HCT116 (cell line): Measurements from ENCODE around the gene DRC7. TPM values are rescaled to one million over a fixed set of nuclear protein-coding genes. Genes with fewer than 3 reads are reported as not detected.

ENCODE experiments used
- ATAC-seq: fragments of 200-7000 bp; cut with Tn5 transposase; 2 replicates; pipeline ENCODE4 v1.9.1; 2020; ENCODE audit warnings: mild to moderate bottlenecking, moderate library complexity
- BruUV-seq: library from RNA; stranded (reverse); fragments of 400-500 nt; replicated peaks from 2 replicates; lab custom pipeline; 2021; lab: Mats Ljungman, UMichigan
- CTCF ChIA-PET: fragments of 300-600 bp; sonication (Branson Sonifier 250); formaldehyde crosslinking; loops from one replicate; lab custom pipeline; 2021; ENCODE audit warnings: antibody characterized with exemption; lab: Charles Lee
- POLR2A ChIA-PET: fragments of 300-600, 350-600 bp; sonication (Branson Sonifier 250); formaldehyde crosslinking; loops from one replicate; lab custom pipeline; 2021; ENCODE audit warnings: antibody characterized with exemption; lab: Charles Lee
- RAD21 ChIA-PET, 2 experiments: fragments of 300-600 bp; sonication (Branson Sonifier 250); formaldehyde crosslinking; loops; one replicate each; lab custom pipeline; 2023; ENCODE audit warnings: low total read pairs in 2 of 2; ENCODE audit not compliant: uncharacterized antibody in 2 of 2, unreplicated experiment in 2 of 2, low non-redundant PET in 1 of 2; lab: Charles Lee
- DNase-seq: peaks from one replicate; pipeline ENCODE4 v3.0.0-alpha.2; 2010; ENCODE audit warnings: low read depth, low spot score
- H2AFZ ChIP-seq: fragments of 200-600 bp; shearing (Covaris generic), sonication (generic); 2 replicates; pipeline ENCODE4 v1.6.1; 2017; ENCODE audit warnings: low read depth, mixed run types, mixed read lengths, antibody characterized with exemption, low read length; ENCODE audit not compliant: poor library complexity, severe bottlenecking
- H3K27ac ChIP-seq: 2 replicates; pipeline ENCODE4 v1.5.1; 2012; ENCODE audit warnings: low read depth, low read length
- H3K27me3 ChIP-seq: fragments of 200-600 bp; sonication (generic); 2 replicates; pipeline ENCODE4 v1.6.1; 2016; ENCODE audit warnings: mixed run types, low read length, mixed read lengths; ENCODE audit not compliant: insufficient read depth
- H3K36me3 ChIP-seq, 2 experiments: fragments of 200-500 bp in 1 of 2; fragments of 200-600 bp in 1 of 2; sonication (Bioruptor generic) in 1 of 2; sonication (generic) in 1 of 2; 2 replicates each; pipeline versions ENCODE4 v1.5.1 to v1.6.1; 2014 to 2016; ENCODE audit warnings: low read length in 2 of 2, inconsistent platforms in 1 of 2, mixed read lengths in 1 of 2, mixed run types in 1 of 2; ENCODE audit not compliant: insufficient read depth in 2 of 2, control insufficient read depth in 1 of 2
- H3K4me1 ChIP-seq, 2 experiments: fragments of 200-600 bp in 1 of 2; sonication (generic) in 1 of 2; 2 replicates each; pipeline versions ENCODE4 v1.5.1 to v1.6.1; 2012 to 2017; ENCODE audit warnings: low read length in 2 of 2, inconsistent platforms in 1 of 2, mild to moderate bottlenecking in 1 of 2, mixed read lengths in 1 of 2, mixed run types in 1 of 2, moderate library complexity in 1 of 2; ENCODE audit not compliant: insufficient read depth in 2 of 2, control insufficient read depth in 1 of 2
- H3K4me2 ChIP-seq: fragments of 200-600 bp; sonication (generic); 2 replicates; pipeline ENCODE4 v1.6.1; 2017; ENCODE audit warnings: mixed run types, low read length, mixed read lengths
- H3K4me3 ChIP-seq, 2 experiments: fragments of 200-600 bp in 1 of 2; sonication (generic) in 1 of 2; replicated peaks in 1 of 2; 2 replicates each; pipeline ENCODE4 v1.5.1; 2011 to 2016; ENCODE audit warnings: low read length in 2 of 2, control low read depth in 1 of 2, low read depth in 1 of 2, mild to moderate bottlenecking in 1 of 2, mixed read lengths in 1 of 2, mixed run types in 1 of 2
- H3K79me2 ChIP-seq: fragments of 200-600 bp; sonication (generic); 2 replicates; pipeline ENCODE4 v1.6.1; 2017; ENCODE audit warnings: mild to moderate bottlenecking, mixed run types, low read length, moderate library complexity, mixed read lengths; ENCODE audit not compliant: insufficient read depth
- H3K9ac ChIP-seq: fragments of 200-600 bp; sonication (generic); 2 replicates; pipeline ENCODE4 v1.6.1; 2016; ENCODE audit warnings: low read length, mixed read lengths
- H3K9me2 ChIP-seq: fragments of 200-600 bp; sonication (generic), shearing (Covaris generic); 2 replicates; pipeline ENCODE4 v1.6.1; 2017; ENCODE audit warnings: mixed run types, mild to moderate bottlenecking, moderate library complexity; ENCODE audit not compliant: insufficient read depth
- H3K9me3 ChIP-seq, 2 experiments: fragments of 200-500 bp in 1 of 2; fragments of 200-600 bp in 1 of 2; sonication (Bioruptor generic) in 1 of 2; sonication (generic) in 1 of 2; 2 replicates each; pipeline ENCODE4 v1.6.1; 2014 to 2017; ENCODE audit warnings: low read length in 2 of 2, mixed read lengths in 2 of 2, inconsistent platforms in 1 of 2, low read depth in 1 of 2, mild to moderate bottlenecking in 1 of 2, mixed run types in 1 of 2, moderate library complexity in 1 of 2; ENCODE audit not compliant: control insufficient read depth in 1 of 2, insufficient read depth in 1 of 2
- H4K20me1 ChIP-seq: fragments of 200-600 bp; sonication (generic), shearing (Covaris generic); 2 replicates; pipeline ENCODE4 v1.6.1; 2017; ENCODE audit warnings: mixed run types, mild to moderate bottlenecking, moderate library complexity; ENCODE audit not compliant: insufficient read depth
- CEBPB ChIP-seq: IDR thresholded peaks from 2 replicates; pipeline ENCODE4 v1.6.1; 2012; ENCODE audit warnings: low read depth
- EGR1 ChIP-seq: IDR thresholded peaks from 2 replicates; pipeline ENCODE4 v1.6.1; 2012; ENCODE audit warnings: low read depth
- EZH2 ChIP-seq: fragments of 200-600 bp; sonication (generic); IDR thresholded peaks from 2 replicates; pipeline ENCODE4 v1.6.1; 2017; ENCODE audit warnings: antibody characterized with exemption, mixed run types
- FOSL1 ChIP-seq: IDR thresholded peaks from 2 replicates; pipeline ENCODE4 v1.6.1; 2012; ENCODE audit warnings: low read depth
- JUND ChIP-seq: IDR thresholded peaks from 2 replicates; pipeline ENCODE4 v1.6.1; 2012
- POLR2AphosphoS5 ChIP-seq: IDR thresholded peaks from 2 replicates; pipeline ENCODE4 v1.6.1; 2011; ENCODE audit warnings: mild to moderate bottlenecking, low read depth, low read length, moderate library complexity
- RAD21 ChIP-seq: IDR thresholded peaks from 2 replicates; pipeline ENCODE4 v1.6.1; 2012; ENCODE audit warnings: low read depth, mild to moderate bottlenecking
- REST ChIP-seq: IDR thresholded peaks from 2 replicates; pipeline ENCODE4 v1.6.1; 2012; ENCODE audit warnings: low read depth
- SIN3A ChIP-seq: IDR thresholded peaks from 2 replicates; pipeline ENCODE4 v1.6.1; 2012; ENCODE audit warnings: low read depth
- SP1 ChIP-seq: IDR thresholded peaks from 2 replicates; pipeline ENCODE4 v1.6.1; 2012; ENCODE audit warnings: low read depth
- YY1 ChIP-seq: IDR thresholded peaks from 2 replicates; pipeline ENCODE4 v1.6.1; 2011; ENCODE audit warnings: low read length, low read depth, moderate library complexity, mild to moderate bottlenecking; ENCODE audit not compliant: insufficient replicate concordance; ENCODE audit errors: extremely low read depth
- ZNF274 ChIP-seq: fragments of 200-500 bp; sonication (Bioruptor generic); IDR thresholded peaks from 2 replicates; pipeline ENCODE4 v1.6.1; 2014; ENCODE audit warnings: mild to moderate bottlenecking, low read depth, low read length, inconsistent platforms
- intact Hi-C: fragments of 100-400 bp; cut with micrococcal nuclease; formaldehyde crosslinking; loops from 2 replicates; pipeline ENCODE4 v1.10.0; 2022
- total RNA-seq: library from RNA; stranded (reverse); gene quantifications from one replicate; pipeline ENCODE4 v1.2.1, GENCODE V29; 2021; ENCODE audit not compliant: unreplicated experiment
- TF ChIP-seq, protein P1 (sequence below): IDR thresholded peaks from 2 replicates; pipeline ENCODE4 v1.6.1; 2011; ENCODE audit warnings: mild to moderate bottlenecking, low read length, moderate library complexity; ENCODE audit not compliant: insufficient replicate concordance; ENCODE audit errors: extremely low read depth
- TF ChIP-seq, protein P2 (sequence below), 3 experiments: fragments of 200-600 bp in 1 of 3; sonication (generic) in 1 of 3; IDR thresholded peaks in 2 of 3; conservative IDR thresholded peaks in 1 of 3; 2 replicates each; pipeline ENCODE4 v1.5.1; 2012 to 2017; ENCODE audit warnings: low read depth in 2 of 3, low read length in 2 of 3, antibody characterized with exemption in 1 of 3, borderline replicate concordance in 1 of 3, control low read depth in 1 of 3, mild to moderate bottlenecking in 1 of 3, mixed read lengths in 1 of 3, mixed run types in 1 of 3, moderate library complexity in 1 of 3; ENCODE audit not compliant: insufficient read depth in 1 of 3
- TF ChIP-seq, protein P3 (sequence below): IDR thresholded peaks from 2 replicates; pipeline ENCODE4 v1.6.1; 2012

Gene DRC7
- total RNA-seq, 1 experiment from 2014 or later = 0.91 TPM

GRCh38 chr16:57747996-57748395 is 53.4 kb downstream of the DRC7 start (continued):
- TF ChIP-seq, protein P1, sequence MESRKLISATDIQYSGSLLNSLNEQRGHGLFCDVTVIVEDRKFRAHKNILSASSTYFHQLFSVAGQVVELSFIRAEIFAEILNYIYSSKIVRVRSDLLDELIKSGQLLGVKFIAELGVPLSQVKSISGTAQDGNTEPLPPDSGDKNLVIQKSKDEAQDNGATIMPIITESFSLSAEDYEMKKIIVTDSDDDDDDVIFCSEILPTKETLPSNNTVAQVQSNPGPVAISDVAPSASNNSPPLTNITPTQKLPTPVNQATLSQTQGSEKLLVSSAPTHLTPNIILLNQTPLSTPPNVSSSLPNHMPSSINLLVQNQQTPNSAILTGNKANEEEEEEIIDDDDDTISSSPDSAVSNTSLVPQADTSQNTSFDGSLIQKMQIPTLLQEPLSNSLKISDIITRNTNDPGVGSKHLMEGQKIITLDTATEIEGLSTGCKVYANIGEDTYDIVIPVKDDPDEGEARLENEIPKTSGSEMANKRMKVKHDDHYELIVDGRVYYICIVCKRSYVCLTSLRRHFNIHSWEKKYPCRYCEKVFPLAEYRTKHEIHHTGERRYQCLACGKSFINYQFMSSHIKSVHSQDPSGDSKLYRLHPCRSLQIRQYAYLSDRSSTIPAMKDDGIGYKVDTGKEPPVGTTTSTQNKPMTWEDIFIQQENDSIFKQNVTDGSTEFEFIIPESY = no peak

DNA sequence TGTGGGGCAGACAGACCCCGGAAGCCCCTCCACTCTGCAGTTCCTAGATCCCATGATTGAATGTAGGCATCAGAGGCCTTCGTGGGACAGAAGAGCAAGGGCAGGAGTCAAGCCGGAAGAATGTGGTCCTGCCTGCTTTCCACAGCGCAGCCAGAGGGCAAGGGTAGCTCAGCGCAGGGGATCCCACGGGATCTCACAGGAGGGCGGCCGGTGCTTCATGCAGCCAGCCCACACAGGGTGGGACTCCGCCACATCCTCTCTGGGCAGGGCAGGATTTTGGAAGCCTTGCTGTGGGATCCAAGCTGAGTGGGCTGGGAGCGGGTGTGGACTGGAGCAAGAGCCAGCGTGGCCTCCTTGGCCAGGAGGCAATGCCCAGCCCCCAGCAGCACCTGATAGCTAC is 54.0 kb downstream of the DRC7 start:
- BruUV-seq = no TSS peak
- CTCF ChIA-PET = no interaction called here
- RAD21 ChIA-PET = no interaction called here
- no peak overlapping the region for H3K4me3 ChIP-seq
- intact Hi-C loops = no loop called here
- ATAC-seq (no peak), DNase-seq (no peak)
- POLR2A ChIA-PET = no interaction called here
- H3K4me1 ChIP-seq = no peaks in the 10 kb centered on the region
- TF ChIP-seq YY1 (no peak), CEBPB (no peak), EGR1 (no peak), SP1 (no peak), REST (no peak), EZH2 (no peak), RAD21 (no peak), JUND (no peak), FOSL1 (no peak), POLR2AphosphoS5 (no peak), SIN3A (no peak), ZNF274 (no peak)
- TF ChIP-seq, protein P2, sequence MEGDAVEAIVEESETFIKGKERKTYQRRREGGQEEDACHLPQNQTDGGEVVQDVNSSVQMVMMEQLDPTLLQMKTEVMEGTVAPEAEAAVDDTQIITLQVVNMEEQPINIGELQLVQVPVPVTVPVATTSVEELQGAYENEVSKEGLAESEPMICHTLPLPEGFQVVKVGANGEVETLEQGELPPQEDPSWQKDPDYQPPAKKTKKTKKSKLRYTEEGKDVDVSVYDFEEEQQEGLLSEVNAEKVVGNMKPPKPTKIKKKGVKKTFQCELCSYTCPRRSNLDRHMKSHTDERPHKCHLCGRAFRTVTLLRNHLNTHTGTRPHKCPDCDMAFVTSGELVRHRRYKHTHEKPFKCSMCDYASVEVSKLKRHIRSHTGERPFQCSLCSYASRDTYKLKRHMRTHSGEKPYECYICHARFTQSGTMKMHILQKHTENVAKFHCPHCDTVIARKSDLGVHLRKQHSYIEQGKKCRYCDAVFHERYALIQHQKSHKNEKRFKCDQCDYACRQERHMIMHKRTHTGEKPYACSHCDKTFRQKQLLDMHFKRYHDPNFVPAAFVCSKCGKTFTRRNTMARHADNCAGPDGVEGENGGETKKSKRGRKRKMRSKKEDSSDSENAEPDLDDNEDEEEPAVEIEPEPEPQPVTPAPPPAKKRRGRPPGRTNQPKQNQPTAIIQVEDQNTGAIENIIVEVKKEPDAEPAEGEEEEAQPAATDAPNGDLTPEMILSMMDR (IDR thresholded peaks at IDR 0.05 in 2 of 3, conservative IDR thresholded peaks at IDR 0.05 in 1 of 3; ENCODE audit: borderline replicate concordance in 1 of 3, insufficient read depth in 1 of 3, low read depth in 2 of 3, low read length in 2 of 3) = no peak
- TF ChIP-seq, protein P3, sequence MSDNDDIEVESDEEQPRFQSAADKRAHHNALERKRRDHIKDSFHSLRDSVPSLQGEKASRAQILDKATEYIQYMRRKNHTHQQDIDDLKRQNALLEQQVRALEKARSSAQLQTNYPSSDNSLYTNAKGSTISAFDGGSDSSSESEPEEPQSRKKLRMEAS = no peak
- no peak overlapping the region for H3K9ac ChIP-seq
- no peaks in the 10 kb centered on the region for H3K27me3 ChIP-seq
- H3K9me3 ChIP-seq = no peaks in the 10 kb centered on the region
- H2AFZ ChIP-seq = no peak overlapping the region
- H3K9me2 ChIP-seq = no peaks in the 10 kb centered on the region
- H3K36me3 ChIP-seq = no peaks in the 10 kb centered on the region
- no peak overlapping the region for H3K4me2 ChIP-seq
- no peaks in the 10 kb centered on the region for H4K20me1 ChIP-seq
- H3K79me2 ChIP-seq = no peaks in the 10 kb centered on the region
- H3K27ac ChIP-seq = no peak overlapping the region
